WI38 (cell line): ENCODE data around the gene SPATS2L.

Source experiments
- H3K4me3 ChIP-seq: 2 replicates; pipeline ENCODE4 v1.5.1; 2011; ENCODE audit warnings: low read depth, mild to moderate bottlenecking, control low read depth, low read length
- TF ChIP-seq, protein P1 (sequence below): IDR thresholded peaks from 2 replicates; pipeline ENCODE4 v1.5.1; 2012; ENCODE audit warnings: low read depth, mild to moderate bottlenecking, control low read depth, low read length

The SPATS2L gene

DNA sequence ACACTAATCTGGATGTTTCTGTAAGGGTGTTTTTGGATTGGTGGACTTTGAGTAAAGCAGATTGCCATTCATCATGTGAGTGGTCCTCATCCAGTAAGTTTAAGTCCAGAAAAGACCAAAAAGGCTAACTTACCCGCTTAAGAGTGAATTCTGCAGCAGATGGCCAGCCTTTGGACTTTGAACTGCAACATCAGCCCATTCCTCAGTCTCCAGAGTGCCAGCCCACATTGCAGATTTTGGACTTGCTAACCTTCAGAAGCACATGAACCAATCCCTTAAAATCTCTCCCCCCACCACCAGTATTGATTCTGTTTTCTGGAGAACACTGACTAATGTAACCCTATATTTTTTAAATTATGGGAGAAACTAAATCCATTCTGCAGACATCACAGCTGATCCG lies 30.0 kb upstream of the SPATS2L start:
- no peak overlapping the region for H3K4me3 ChIP-seq
- TF ChIP-seq, protein P1, sequence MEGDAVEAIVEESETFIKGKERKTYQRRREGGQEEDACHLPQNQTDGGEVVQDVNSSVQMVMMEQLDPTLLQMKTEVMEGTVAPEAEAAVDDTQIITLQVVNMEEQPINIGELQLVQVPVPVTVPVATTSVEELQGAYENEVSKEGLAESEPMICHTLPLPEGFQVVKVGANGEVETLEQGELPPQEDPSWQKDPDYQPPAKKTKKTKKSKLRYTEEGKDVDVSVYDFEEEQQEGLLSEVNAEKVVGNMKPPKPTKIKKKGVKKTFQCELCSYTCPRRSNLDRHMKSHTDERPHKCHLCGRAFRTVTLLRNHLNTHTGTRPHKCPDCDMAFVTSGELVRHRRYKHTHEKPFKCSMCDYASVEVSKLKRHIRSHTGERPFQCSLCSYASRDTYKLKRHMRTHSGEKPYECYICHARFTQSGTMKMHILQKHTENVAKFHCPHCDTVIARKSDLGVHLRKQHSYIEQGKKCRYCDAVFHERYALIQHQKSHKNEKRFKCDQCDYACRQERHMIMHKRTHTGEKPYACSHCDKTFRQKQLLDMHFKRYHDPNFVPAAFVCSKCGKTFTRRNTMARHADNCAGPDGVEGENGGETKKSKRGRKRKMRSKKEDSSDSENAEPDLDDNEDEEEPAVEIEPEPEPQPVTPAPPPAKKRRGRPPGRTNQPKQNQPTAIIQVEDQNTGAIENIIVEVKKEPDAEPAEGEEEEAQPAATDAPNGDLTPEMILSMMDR: no peak

DNA sequence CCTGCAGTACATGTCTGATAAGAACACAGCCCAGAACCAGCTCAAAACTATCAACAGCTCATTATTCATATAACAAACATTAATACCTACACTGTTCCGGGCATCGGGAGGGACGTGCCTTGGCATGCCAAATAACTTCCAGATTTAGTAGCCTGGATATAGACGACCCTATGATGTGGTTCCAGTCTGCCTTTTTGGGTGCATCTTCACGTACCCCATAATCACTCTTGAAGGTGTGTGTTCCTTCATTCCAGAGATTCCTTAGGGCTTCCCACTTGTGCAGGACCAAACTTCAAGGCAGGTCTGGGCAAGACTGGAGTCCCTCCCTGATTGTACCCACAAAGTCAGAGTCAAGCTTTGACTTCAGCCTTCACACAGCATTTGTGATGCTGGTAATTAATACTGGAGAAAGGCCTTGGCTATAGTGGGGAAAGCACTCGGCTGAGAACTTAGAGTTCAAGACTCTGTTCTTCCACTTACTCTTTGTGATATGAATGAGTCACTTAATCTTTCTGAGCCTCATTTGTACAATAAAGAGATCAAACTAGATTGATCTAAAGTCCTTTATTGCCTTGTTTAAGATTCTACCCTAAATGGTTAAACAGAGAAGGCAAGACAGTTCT lies 27.7 kb upstream of the SPATS2L start:
- H3K4me3 ChIP-seq: no peak overlapping the region
- TF ChIP-seq, protein P1: no peak

DNA sequence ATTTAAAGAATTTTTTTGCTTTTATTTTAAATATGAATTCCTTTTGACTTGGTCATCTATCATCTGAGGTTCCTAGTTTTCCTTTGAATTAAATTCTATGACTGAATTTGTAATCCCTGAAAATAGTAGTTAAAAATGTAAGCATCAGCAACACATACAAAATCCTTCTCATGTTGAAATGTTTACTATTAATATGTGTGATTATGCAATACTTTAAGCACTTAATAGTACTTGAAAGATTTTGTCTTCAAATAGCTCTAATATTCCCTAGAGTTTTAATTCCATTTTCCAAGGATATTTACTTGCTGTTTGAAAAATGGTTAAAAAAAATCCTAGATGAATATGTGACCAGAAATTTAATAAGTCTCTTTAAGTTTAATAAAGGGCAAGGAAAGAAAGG lies 26.6 kb upstream of the SPATS2L start:
- no peak overlapping the region for H3K4me3 ChIP-seq
- TF ChIP-seq, protein P1: no peak

DNA sequence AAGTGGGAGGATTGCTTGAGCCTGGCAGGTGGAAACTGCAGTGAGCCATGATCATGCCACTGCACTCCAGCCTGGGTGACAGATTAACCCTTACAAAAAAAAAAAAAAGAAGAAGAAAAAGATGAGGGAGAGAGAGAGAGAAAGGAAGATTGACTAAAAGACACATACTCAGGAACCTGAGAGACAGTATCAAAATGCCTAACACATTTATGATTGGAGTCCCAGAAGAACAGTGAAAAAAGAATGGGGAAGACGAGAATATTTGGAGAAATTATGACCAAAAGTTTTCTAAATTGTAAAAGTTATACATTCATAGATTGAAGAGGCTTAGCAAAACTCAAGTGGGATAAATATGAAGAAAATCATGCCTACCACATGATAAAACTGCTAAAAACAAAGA lies 19.9 kb upstream of the SPATS2L start:
- TF ChIP-seq, protein P1: no peak
- H3K4me3 ChIP-seq: no peak overlapping the region

DNA sequence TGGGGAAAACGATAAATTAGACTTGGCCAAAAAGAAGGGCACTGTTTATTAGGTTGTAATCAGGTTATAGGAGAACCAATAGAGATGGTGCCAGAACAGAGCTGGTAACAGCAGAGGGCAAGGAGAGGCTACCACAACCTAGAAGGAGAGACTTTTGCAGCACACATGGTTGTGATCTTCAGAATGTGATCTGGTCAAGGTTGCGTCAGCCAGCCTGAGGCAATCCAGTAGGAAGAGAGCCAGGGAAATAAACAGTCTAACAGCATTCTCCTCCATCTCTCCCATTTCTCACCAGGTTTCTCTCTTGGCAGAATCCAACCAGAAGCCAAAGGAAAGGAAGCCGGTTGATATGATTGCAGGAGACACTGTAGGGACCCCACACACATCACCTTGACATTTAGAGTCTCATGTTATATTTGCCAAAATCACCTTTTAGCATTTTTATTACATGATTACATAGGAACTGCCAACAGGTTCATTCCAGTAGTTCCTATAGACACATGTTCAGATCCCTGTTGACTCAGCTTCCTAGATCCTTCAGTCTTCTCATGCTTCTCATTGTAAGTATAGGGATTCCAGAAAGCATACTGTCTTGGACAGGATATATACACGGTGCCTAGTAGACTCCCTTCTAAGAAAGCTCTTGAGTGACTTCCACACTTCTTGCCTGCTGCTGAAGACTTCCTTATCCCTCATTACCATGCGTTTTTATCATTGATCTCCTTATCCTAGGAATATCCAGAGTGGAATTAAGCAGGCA lies 17.6 kb upstream of the SPATS2L start:
- no peak overlapping the region for H3K4me3 ChIP-seq
- TF ChIP-seq, protein P1: no peak

DNA sequence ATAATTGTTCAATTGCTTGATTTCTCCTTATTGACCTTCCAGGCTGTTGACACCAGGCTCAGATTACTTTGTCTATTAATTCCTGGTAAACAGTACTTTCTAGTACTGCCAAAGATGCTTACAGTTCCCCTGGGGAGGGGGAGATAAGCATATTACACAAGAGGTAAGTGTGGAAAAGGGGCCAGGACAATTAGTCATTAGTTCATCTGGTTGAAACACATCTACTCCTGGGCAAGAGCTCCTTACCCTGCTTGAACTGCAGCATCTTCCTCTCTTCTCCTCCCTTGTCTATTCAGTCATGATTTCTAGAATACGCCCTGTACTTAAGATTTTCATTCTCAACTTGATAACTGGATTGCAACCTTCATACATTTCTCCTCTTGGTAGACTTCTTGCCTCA lies 10.4 kb upstream of the SPATS2L start:
- no peak overlapping the region for H3K4me3 ChIP-seq
- TF ChIP-seq, protein P1: no peak

DNA sequence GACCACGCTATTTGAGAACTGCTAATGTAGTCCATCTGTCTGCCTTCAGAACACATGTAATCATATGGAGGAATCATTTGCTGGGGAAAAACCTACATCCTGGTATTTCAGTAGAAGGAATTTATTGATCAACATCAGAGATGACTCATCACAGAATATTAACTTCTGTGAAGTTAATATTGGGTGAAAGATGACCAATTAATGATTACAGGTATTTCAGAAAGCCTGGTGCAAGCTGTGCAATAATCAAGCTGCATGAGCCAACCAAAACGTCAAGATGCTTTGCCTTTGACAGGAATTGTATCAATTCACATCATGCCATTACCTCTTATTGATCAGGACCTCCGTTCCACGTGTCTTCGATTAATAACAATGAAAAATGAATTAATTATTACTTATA lies 9.4 kb upstream of the SPATS2L start:
- H3K4me3 ChIP-seq: no peak overlapping the region
- TF ChIP-seq, protein P1: no peak
